ENCODE results near the gene TMC1. TPM values are rescaled to one million over a fixed set of nuclear protein-coding genes. Genes with fewer than 3 reads are reported as not detected.

Gene TMC1
- total RNA-seq, 4 donors from 2014 or later = 0.32 TPM; not detected in 3

DNA sequence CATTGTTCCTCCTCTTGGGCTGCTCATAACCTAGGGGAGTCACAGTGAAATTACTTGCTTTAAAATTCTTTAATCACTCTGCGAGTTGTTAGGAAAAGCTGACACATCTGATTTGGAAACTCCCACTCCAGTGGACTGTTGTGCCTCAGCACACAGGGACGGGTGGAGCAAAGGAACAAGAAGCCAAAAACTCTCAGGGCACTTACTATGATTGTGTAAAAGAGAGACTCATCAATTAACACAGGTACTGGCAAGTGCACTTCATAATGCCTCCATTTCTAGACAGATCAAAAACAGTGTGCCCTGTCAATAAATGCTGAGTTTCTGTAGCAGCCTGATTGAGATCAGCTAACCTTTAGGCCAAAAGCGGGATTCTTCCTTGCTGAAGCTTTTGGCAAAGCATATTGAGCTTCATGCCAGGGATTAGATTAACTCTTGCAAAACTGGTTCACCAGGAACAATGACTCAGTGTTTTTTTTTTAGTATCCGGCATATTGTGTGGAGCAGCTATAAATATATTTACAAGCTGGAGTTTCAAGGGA, 55.9 kb downstream of the TMC1 start:
- no peaks in the 10 kb centered on the region for H3K36me3 ChIP-seq
- H3K4me3 ChIP-seq = no peak overlapping the region
- peak overlapping the region; percentile 73 to 81 (median 74) for H3K27ac ChIP-seq
- no peak for DNase-seq
- no peaks in the 10 kb centered on the region for H3K9me3 ChIP-seq
- in situ Hi-C loops (cut with MboI; ENCODE audit: low pct_ligation_motif_present in 1 of 4, low pct_unique_long_range_greater_than_20kb in 1 of 4, low sequenced_read_pairs in 3 of 4) = loop anchor here in 1 of 4 donors (25.0 kb wide), 1 partner anchor 765 kb away; no protein-coding TSS in a partner anchor
- TF ChIP-seq POLR2AphosphoS5 (IDR thresholded peaks at IDR 0.05) (peak in 2 of 3 donors; percentile 5 to 37), EP300 (IDR thresholded peaks at IDR 0.05; ENCODE audit: low read depth) (no peak)
- H3K4me1 ChIP-seq = peaks cover 15 to 43% (median 33%) of the 10 kb centered on the region in 4 donors
- WGBS, 2 donors (ENCODE audit: low coverage in 1 of 2) = 13 to 22% methylated on average over 3 to 4 of the region's 4 CpGs
- intact Hi-C loops (cut with DNase I; ENCODE audit: low total_unique reads) = no loop called here
- no peaks in the 10 kb centered on the region for H3K27me3 ChIP-seq

- DNase-seq = peak; percentile 78
- H3K4me3 ChIP-seq = no peak overlapping the region
- H3K36me3 ChIP-seq = no peaks in the 10 kb centered on the region
- 67 to 70% methylated on average over 4 of the region's 4 CpGs for WGBS, 2 donors (ENCODE audit: low coverage in 1 of 2)
- in situ Hi-C loops (cut with MboI; ENCODE audit: low pct_ligation_motif_present in 1 of 4, low pct_unique_long_range_greater_than_20kb in 1 of 4, low sequenced_read_pairs in 3 of 4) = loop anchor here in 1 of 4 donors (25.0 kb wide), 1 partner anchor 767 kb away; no protein-coding TSS in a partner anchor
- intact Hi-C loops (cut with DNase I; ENCODE audit: low total_unique reads) = no loop called here
- no peak for TF ChIP-seq EP300 (IDR thresholded peaks at IDR 0.05; ENCODE audit: low read depth)
- peak in 1 of 3 donors; percentile 23 for TF ChIP-seq POLR2AphosphoS5 (IDR thresholded peaks at IDR 0.05)
- peak overlapping the region; percentile 73 to 81 (median 74) for H3K27ac ChIP-seq
- H3K4me1 ChIP-seq = peaks cover 15 to 50% (median 33%) of the 10 kb centered on the region in 4 donors
- no peaks in the 10 kb centered on the region for H3K9me3 ChIP-seq
- H3K27me3 ChIP-seq = no peaks in the 10 kb centered on the region
These were observed 57.8 kb downstream of the TMC1 start for GRCh38 chr9:72579190-72579589.

- no peak for DNase-seq
- no peaks in the 10 kb centered on the region for H3K36me3 ChIP-seq
- H3K27ac ChIP-seq = peak overlapping the region; percentile 18 to 81 (median 73)
- in situ Hi-C loops (cut with MboI; ENCODE audit: low pct_ligation_motif_present in 1 of 4, low pct_unique_long_range_greater_than_20kb in 1 of 4, low sequenced_read_pairs in 3 of 4) (loop anchor here in 1 of 4 donors (25.0 kb wide), 1 partner anchor 768 kb away; no protein-coding TSS in a partner anchor), intact Hi-C loops (cut with DNase I; ENCODE audit: low total_unique reads) (no loop called here)
- no peaks in the 10 kb centered on the region for H3K9me3 ChIP-seq
- TF ChIP-seq CTCF (IDR thresholded peaks at IDR 0.05) = no peak
- no peak for TF ChIP-seq POLR2A (IDR thresholded peaks at IDR 0.05)
- no peak for TF ChIP-seq POLR2AphosphoS5 (IDR thresholded peaks at IDR 0.05)
- no peak for TF ChIP-seq EP300 (IDR thresholded peaks at IDR 0.05; ENCODE audit: low read depth)
- 78 to 85% methylated on average over 3 of the region's 3 CpGs for WGBS, 2 donors (ENCODE audit: low coverage in 1 of 2)
- no peak overlapping the region for H3K4me3 ChIP-seq
- no peaks in the 10 kb centered on the region for H3K27me3 ChIP-seq
- H3K4me1 ChIP-seq = peaks cover 15 to 50% (median 33%) of the 10 kb centered on the region in 4 donors
These were observed 58.6 kb downstream of the TMC1 start for GRCh38 chr9:72579880-72580550.

GRCh38 chr9:72581694-72582093, 60.3 kb downstream of the TMC1 start:
- in situ Hi-C loops (cut with MboI; ENCODE audit: low pct_ligation_motif_present in 1 of 4, low pct_unique_long_range_greater_than_20kb in 1 of 4, low sequenced_read_pairs in 3 of 4) = loop anchor here in 1 of 4 donors (25.0 kb wide), 1 partner anchor 769 kb away; no protein-coding TSS in a partner anchor
- Histone ChIP-seq H3K4me3 (no peak overlapping the region), H3K27me3 (no peaks in the 10 kb centered on the region), H3K27ac (no peak overlapping the region), H3K4me1 (peaks cover 17 to 56% (median 40%) of the 10 kb centered on the region in 4 donors), H3K9me3 (no peaks in the 10 kb centered on the region), H3K36me3 (no peaks in the 10 kb centered on the region)
- 80% methylated on average over 9 of the region's 9 CpGs; no CpG with 5 or more reads in 1 of the 2 donors for WGBS, 2 donors (ENCODE audit: low coverage in 1 of 2)
- TF ChIP-seq CTCF (IDR thresholded peaks at IDR 0.05) (no peak), POLR2AphosphoS5 (IDR thresholded peaks at IDR 0.05) (no peak), POLR2A (IDR thresholded peaks at IDR 0.05) (no peak), EP300 (IDR thresholded peaks at IDR 0.05; ENCODE audit: low read depth) (no peak)
- intact Hi-C loops (cut with DNase I; ENCODE audit: low total_unique reads) = no loop called here
- no peak for DNase-seq

- H3K27me3 ChIP-seq = no peaks in the 10 kb centered on the region
- no peak overlapping the region for H3K4me3 ChIP-seq
- in situ Hi-C loops (cut with MboI; ENCODE audit: low pct_ligation_motif_present in 1 of 4, low pct_unique_long_range_greater_than_20kb in 1 of 4, low sequenced_read_pairs in 3 of 4) = loop anchor here in 1 of 4 donors (25.0 kb wide), 1 partner anchor 771 kb away; no protein-coding TSS in a partner anchor
- intact Hi-C loops (cut with DNase I; ENCODE audit: low total_unique reads) = no loop called here
- no peaks in the 10 kb centered on the region for H3K9me3 ChIP-seq
- H3K36me3 ChIP-seq = no peaks in the 10 kb centered on the region
- H3K27ac ChIP-seq = no peak overlapping the region
- DNase-seq = no peak
- TF ChIP-seq POLR2A (IDR thresholded peaks at IDR 0.05) = no peak
- TF ChIP-seq POLR2AphosphoS5 (IDR thresholded peaks at IDR 0.05) = no peak
- no peak for TF ChIP-seq EP300 (IDR thresholded peaks at IDR 0.05; ENCODE audit: low read depth)
- no peak for TF ChIP-seq CTCF (IDR thresholded peaks at IDR 0.05)
- peaks cover 5 to 39% (median 27%) of the 10 kb centered on the region in 4 donors for H3K4me1 ChIP-seq
These were observed 62.0 kb downstream of the TMC1 start for GRCh38 chr9:72583370-72583769.

Measured in transverse colon (tissue), 4 donors.